Measurements from ENCODE around the gene ITPA.

DNA sequence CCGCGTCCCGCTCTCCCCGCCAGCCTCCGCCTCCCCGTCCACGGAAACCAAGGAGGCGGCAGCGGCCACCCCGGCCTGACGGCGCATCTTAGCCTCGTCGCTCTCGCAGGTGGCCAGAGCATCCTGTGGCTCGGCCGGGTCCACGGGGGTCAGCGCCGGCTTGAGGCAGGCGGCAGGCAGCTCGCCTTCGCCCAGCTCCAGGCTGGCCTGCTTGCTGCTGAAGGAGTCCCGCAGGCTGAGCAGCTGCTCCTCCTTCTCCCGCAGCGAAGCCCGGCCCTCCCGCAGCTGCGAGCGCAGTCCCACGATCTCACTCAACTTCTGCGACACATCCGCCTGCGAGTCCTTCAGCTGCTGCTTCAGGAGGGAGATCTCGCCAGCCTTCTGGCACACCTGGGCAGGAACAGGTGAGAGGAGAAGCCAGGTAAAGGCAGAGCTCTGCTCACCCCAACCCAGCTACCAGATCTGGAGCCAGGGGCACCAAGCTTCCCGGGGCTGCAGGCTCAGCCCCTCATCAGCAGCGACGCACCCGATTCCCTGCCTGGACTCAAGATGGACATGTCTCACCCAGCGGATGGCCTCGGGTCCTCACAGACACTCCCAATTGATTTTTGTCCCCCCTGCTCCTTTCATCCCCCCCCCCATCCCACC is 44.4 kb upstream of the ITPA start:
- TF ChIP-seq, protein P1, sequence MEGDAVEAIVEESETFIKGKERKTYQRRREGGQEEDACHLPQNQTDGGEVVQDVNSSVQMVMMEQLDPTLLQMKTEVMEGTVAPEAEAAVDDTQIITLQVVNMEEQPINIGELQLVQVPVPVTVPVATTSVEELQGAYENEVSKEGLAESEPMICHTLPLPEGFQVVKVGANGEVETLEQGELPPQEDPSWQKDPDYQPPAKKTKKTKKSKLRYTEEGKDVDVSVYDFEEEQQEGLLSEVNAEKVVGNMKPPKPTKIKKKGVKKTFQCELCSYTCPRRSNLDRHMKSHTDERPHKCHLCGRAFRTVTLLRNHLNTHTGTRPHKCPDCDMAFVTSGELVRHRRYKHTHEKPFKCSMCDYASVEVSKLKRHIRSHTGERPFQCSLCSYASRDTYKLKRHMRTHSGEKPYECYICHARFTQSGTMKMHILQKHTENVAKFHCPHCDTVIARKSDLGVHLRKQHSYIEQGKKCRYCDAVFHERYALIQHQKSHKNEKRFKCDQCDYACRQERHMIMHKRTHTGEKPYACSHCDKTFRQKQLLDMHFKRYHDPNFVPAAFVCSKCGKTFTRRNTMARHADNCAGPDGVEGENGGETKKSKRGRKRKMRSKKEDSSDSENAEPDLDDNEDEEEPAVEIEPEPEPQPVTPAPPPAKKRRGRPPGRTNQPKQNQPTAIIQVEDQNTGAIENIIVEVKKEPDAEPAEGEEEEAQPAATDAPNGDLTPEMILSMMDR (IDR thresholded peaks at IDR 0.05): no peak
- TF ChIP-seq, protein P2, sequence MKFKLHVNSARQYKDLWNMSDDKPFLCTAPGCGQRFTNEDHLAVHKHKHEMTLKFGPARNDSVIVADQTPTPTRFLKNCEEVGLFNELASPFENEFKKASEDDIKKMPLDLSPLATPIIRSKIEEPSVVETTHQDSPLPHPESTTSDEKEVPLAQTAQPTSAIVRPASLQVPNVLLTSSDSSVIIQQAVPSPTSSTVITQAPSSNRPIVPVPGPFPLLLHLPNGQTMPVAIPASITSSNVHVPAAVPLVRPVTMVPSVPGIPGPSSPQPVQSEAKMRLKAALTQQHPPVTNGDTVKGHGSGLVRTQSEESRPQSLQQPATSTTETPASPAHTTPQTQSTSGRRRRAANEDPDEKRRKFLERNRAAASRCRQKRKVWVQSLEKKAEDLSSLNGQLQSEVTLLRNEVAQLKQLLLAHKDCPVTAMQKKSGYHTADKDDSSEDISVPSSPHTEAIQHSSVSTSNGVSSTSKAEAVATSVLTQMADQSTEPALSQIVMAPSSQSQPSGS (CRISPR knock-in tag; IDR thresholded peaks at IDR 0.05; ENCODE audit: borderline replicate concordance, low read depth): no peak
- no peak for TF ChIP-seq ZNF232 (CRISPR knock-in tag; IDR thresholded peaks at IDR 0.05)
- TF ChIP-seq KAT7 (CRISPR knock-in tag; IDR thresholded peaks at IDR 0.05; ENCODE audit: borderline replicate concordance): no peak
- TF ChIP-seq, protein P3, sequence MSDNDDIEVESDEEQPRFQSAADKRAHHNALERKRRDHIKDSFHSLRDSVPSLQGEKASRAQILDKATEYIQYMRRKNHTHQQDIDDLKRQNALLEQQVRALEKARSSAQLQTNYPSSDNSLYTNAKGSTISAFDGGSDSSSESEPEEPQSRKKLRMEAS (CRISPR knock-in tag; IDR thresholded peaks at IDR 0.05): no peak
- TF ChIP-seq TCF7 (CRISPR knock-in tag; IDR thresholded peaks at IDR 0.05; ENCODE audit: low read depth): no peak
- TF ChIP-seq, protein P4, sequence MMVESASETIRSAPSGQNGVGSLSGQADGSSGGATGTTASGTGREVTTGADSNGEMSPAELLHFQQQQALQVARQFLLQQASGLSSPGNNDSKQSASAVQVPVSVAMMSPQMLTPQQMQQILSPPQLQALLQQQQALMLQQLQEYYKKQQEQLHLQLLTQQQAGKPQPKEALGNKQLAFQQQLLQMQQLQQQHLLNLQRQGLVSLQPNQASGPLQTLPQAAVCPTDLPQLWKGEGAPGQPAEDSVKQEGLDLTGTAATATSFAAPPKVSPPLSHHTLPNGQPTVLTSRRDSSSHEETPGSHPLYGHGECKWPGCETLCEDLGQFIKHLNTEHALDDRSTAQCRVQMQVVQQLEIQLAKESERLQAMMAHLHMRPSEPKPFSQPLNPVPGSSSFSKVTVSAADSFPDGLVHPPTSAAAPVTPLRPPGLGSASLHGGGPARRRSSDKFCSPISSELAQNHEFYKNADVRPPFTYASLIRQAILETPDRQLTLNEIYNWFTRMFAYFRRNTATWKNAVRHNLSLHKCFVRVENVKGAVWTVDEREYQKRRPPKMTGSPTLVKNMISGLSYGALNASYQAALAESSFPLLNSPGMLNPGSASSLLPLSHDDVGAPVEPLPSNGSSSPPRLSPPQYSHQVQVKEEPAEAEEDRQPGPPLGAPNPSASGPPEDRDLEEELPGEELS (CRISPR knock-in tag; IDR thresholded peaks at IDR 0.05): no peak
